ENCODE data around the gene GALNTL6. TPM values are rescaled to one million over a fixed set of nuclear protein-coding genes. Genes with fewer than 3 reads are reported as not detected.

GALNTL6 gene
- total and polyA plus RNA-seq, 2 donors (not counting 3 experiments of a cell fraction or from before 2014, with no cell fraction given) = not detected

- Histone ChIP-seq H3K9me1 (replicated peaks; ENCODE audit: control insufficient read depth, extremely low read depth, insufficient read depth, low read length) (no peaks in the 10 kb centered on the region), H3K9me3 (replicated peaks; ENCODE audit: control insufficient read depth, insufficient read depth, low read length) (no peaks in the 10 kb centered on the region), H3K4me3 (replicated peaks in 1 of 3; ENCODE audit: insufficient read depth in 1 of 3, low read depth in 1 of 3, low read length in 3 of 3) (no peak overlapping the region), H3K4me1 (ENCODE audit: control insufficient read depth, extremely low read depth, insufficient read depth, low read length) (no peaks in the 10 kb centered on the region), H4K20me1 (replicated peaks; ENCODE audit: control insufficient read depth, extremely low read depth, insufficient read depth, low read length) (no peaks in the 10 kb centered on the region), H3K27me3 (ENCODE audit: control insufficient read depth in 2 of 2, insufficient read depth in 2 of 2, low read length in 2 of 2) (no peaks in the 10 kb centered on the region), H3K27ac (ENCODE audit: insufficient read depth, low read depth, low read length) (no peak overlapping the region), H3K4me2 (ENCODE audit: insufficient read depth, low read length) (no peak overlapping the region), H2AFZ (ENCODE audit: low read depth, low read length) (no peak overlapping the region), H3K79me2 (ENCODE audit: control insufficient read depth, insufficient read depth, low read length) (no peaks in the 10 kb centered on the region), H3K36me3 (ENCODE audit: control insufficient read depth in 2 of 2, extremely low read depth in 1 of 2, insufficient read depth in 2 of 2, low read length in 2 of 2) (no peaks in the 10 kb centered on the region), H3K9ac (replicated peaks; ENCODE audit: extremely low read depth, insufficient read depth, low read length) (no peak overlapping the region)
- intact Hi-C loops (cut with micrococcal nuclease) = no loop called here
- TF ChIP-seq MAX (IDR thresholded peaks at IDR 0.05; ENCODE audit: insufficient read depth, insufficient read length) (no peak), GATA2 (IDR thresholded peaks at IDR 0.05; ENCODE audit: insufficient read depth, insufficient read length, low read depth, low read length) (no peak), POLR2A (IDR thresholded peaks at IDR 0.05; ENCODE audit: low read depth, low read length) (no peak), POLR2AphosphoS5 (IDR thresholded peaks at IDR 0.05; ENCODE audit: insufficient read depth, low read depth, low read length) (no peak), EZH2 (IDR thresholded peaks at IDR 0.05; ENCODE audit: borderline replicate concordance, low read depth, low read length, severe bottlenecking) (no peak), FOS (IDR thresholded peaks at IDR 0.05; ENCODE audit: borderline replicate concordance, insufficient read depth, low read length) (no peak), CTCF (IDR thresholded peaks at IDR 0.05; ENCODE audit: extremely low read depth in 1 of 2, insufficient read depth in 1 of 2, low read depth in 1 of 2, low read length in 2 of 2) (no peak), MYC (IDR thresholded peaks at IDR 0.05; ENCODE audit: low read depth, low read length) (no peak), JUN (IDR thresholded peaks at IDR 0.05; ENCODE audit: borderline replicate concordance, insufficient read depth, insufficient read length, low read depth) (no peak)
- CTCF ChIA-PET = no interaction called here
- FAIRE-seq (no peak), DNase-seq (ENCODE audit: low read depth, low spot score) (no peak)
- no TSS peak for BruUV-seq (replicated peaks)
- POLR2A ChIA-PET = no interaction called here
- dilution Hi-C loops (cut with MboI; ENCODE audit: extremely low pct_ligation_motif_present, low sequenced_read_pairs) = no loop called here
Measured at GRCh38 chr4:172776203-172776861, 963.1 kb downstream of the GALNTL6 start.

All from endothelial cell of umbilical vein (primary cell).